ENCODE results near the gene DYNLT4.
A peak's percentile ranks its signal among the peaks of the same experiment; 100 is the strongest.
"Not testable (repeated sequence)": the region's sequence is repeated elsewhere in the genome, so short reads cannot be mapped to it uniquely, and the experiment has no call there.

The DYNLT4 gene

DNA sequence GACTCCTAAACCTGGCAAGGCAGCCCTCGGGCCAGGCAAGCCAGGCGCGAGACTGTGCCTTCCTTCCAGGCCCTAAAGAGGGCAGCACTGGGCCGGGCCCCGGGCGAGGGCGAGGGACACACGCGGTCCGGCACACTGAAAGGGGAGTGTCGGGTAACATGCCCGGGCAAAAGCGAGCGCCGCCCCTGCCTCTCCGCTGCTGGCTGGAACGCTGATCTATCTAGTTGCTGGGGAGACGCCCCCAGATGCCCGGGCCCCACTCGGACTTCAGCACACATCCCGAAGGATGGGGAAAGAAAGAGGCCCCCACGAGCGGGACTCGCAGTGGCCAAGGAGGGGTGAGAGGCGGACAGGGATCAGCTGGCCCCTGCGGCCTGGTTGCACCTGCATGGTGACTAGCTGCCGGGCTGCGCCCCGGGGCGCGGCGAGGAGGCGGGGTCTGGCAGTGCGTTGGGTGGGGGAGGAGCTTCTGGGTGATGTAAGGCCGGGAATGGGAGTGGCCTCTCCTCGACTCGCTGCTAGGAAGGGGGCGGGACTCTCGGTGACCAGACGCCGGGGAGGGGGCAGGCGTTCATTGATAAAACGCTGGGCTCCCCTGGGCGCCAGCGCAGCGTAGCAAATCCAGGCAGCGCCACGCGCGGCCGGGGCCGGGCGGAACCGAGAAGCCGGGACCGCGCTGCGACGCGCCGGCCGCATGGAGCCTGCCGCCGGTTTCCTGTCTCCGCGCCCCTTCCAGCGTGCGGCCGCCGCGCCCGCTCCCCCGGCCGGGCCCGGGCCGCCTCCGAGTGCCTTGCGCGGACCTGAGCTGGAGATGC lies 7.2 kb downstream of the DYNLT4 start, which contains the start of gene PLK3:
Gene PLK3 (plus strand): TSS at position 608 of the 815 bp plus-strand sequence. CDS start 87 bp downstream, at position 695.
- no peaks in the 10 kb centered on the region for H3K9me3 ChIP-seq (ENCODE audit: control insufficient read depth, low read length)
- peaks cover 33% of the 10 kb centered on the region for H3K36me3 ChIP-seq (ENCODE audit: control insufficient read depth, insufficient read depth, low read length)
- peak within 1 kb of the TSS; percentile 91 for H3K4me3 ChIP-seq (ENCODE audit: extremely low read depth, insufficient read depth, low read length, poor library complexity, severe bottlenecking)
- WGBS, 2 experiments (ENCODE audit: insufficient coverage in 2 of 2), result 1% methylated on average over 69 to 72 of the region's 79 CpGs
- H3K4me1 ChIP-seq (ENCODE audit: control insufficient read depth, insufficient read depth, low read length, poor library complexity, severe bottlenecking), result peaks cover 32% of the 10 kb centered on the region
- H3K27ac ChIP-seq (ENCODE audit: low read depth, low read length, severe bottlenecking), result peak within 1 kb of the TSS; percentile 96

GRCh38 chr1:44798481-44799365 lies 8.4 kb downstream of the DYNLT4 start:
- peaks cover 25% of the 10 kb centered on the region for H3K4me1 ChIP-seq (ENCODE audit: control insufficient read depth, insufficient read depth, low read length, poor library complexity, severe bottlenecking)
- H3K36me3 ChIP-seq (ENCODE audit: control insufficient read depth, insufficient read depth, low read length), result peaks cover 21% of the 10 kb centered on the region
- WGBS, 2 experiments (ENCODE audit: insufficient coverage in 2 of 2), result 94 to 100% methylated on average over 7 to 9 of the region's 10 CpGs
- no peak overlapping the region for H3K4me3 ChIP-seq (ENCODE audit: extremely low read depth, insufficient read depth, low read length, poor library complexity, severe bottlenecking)
- no peak overlapping the region for H3K27ac ChIP-seq (ENCODE audit: low read depth, low read length, severe bottlenecking)
- H3K9me3 ChIP-seq (ENCODE audit: control insufficient read depth, low read length), result no peaks in the 10 kb centered on the region

- not testable (repeated sequence) for H3K4me3 ChIP-seq (ENCODE audit: extremely low read depth, insufficient read depth, low read length, poor library complexity, severe bottlenecking); H3K27ac ChIP-seq (ENCODE audit: low read depth, low read length, severe bottlenecking); H3K9me3 ChIP-seq (ENCODE audit: control insufficient read depth, low read length)
- Histone ChIP-seq H3K36me3 (ENCODE audit: control insufficient read depth, insufficient read depth, low read length) (peaks cover 12% of the 10 kb centered on the region), H3K4me1 (ENCODE audit: control insufficient read depth, insufficient read depth, low read length, poor library complexity, severe bottlenecking) (peaks cover 17% of the 10 kb centered on the region)
- WGBS, 2 experiments (ENCODE audit: insufficient coverage in 2 of 2), result 87 to 90% methylated on average over 5 to 6 of the region's 8 CpGs
These were observed 9.3 kb downstream of the DYNLT4 start for GRCh38 chr1:44797886-44798285.

- H3K9me3 ChIP-seq (ENCODE audit: control insufficient read depth, low read length), result no peaks in the 10 kb centered on the region
- 90% methylated on average over 4 to 7 of the region's 9 CpGs for WGBS, 2 experiments (ENCODE audit: insufficient coverage in 2 of 2)
These were observed 14.2 kb downstream of the DYNLT4 start for GRCh38 chr1:44792736-44793502.

GRCh38 chr1:44790968-44791801 lies 16.0 kb downstream of the DYNLT4 start:
- 80 to 89% methylated on average over 4 to 6 of the region's 7 CpGs for WGBS, 2 experiments (ENCODE audit: insufficient coverage in 2 of 2)
- Histone ChIP-seq H3K4me3 (ENCODE audit: extremely low read depth, insufficient read depth, low read length, poor library complexity, severe bottlenecking) (no peak overlapping the region), H3K27ac (ENCODE audit: low read depth, low read length, severe bottlenecking) (no peak overlapping the region), H3K9me3 (ENCODE audit: control insufficient read depth, low read length) (no peaks in the 10 kb centered on the region), H3K4me1 (ENCODE audit: control insufficient read depth, insufficient read depth, low read length, poor library complexity, severe bottlenecking) (no peaks in the 10 kb centered on the region), H3K36me3 (ENCODE audit: control insufficient read depth, insufficient read depth, low read length) (no peaks in the 10 kb centered on the region)

More at GRCh38 chr1:44792736-44793502, 14.2 kb downstream of the DYNLT4 start:
- Histone ChIP-seq H3K36me3 (ENCODE audit: control insufficient read depth, insufficient read depth, low read length) (no peaks in the 10 kb centered on the region), H3K4me1 (ENCODE audit: control insufficient read depth, insufficient read depth, low read length, poor library complexity, severe bottlenecking) (no peaks in the 10 kb centered on the region), H3K27ac (ENCODE audit: low read depth, low read length, severe bottlenecking) (no peak overlapping the region), H3K4me3 (ENCODE audit: extremely low read depth, insufficient read depth, low read length, poor library complexity, severe bottlenecking) (no peak overlapping the region)

DNA sequence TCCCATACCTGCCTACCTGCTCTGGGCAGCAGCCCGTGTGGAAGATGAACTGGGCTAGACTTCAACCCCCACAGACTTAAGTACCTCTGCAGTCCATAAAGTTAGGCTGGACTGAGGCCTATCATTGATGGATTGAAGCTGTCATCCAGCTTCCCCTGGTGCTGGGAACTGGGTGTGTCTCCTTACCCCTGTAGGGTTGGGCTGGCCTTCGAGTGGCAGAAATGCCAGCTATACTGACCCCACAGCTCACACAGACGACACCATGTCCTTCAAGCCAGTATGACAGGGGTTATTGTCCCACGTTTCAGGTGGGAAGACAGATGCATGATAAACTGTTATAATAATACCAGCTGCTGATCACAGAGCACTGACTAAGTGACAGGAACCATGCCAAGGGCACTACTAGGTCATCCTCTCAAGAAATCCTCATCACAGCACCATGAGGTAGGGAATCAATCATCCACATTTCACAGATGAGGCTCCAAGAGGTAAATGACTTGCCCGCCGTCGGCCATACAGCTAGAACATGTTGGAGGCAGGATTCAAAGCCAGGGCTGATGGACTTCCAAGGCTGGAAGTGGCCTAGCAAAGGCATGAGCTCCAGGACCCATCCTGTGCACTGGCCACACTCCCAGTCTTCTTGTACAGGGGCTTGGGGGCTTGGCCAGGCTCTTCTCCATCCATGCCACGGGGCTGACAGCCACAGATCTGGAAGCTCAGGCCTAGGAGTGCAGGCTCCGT lies 18.9 kb downstream of the DYNLT4 start, which contains the start of gene BEST4:
Gene BEST4 (minus strand): TSS at position 51 of the 741 bp plus-strand sequence. CDS start 465 bp downstream, outside the sequence.
- H3K4me3 ChIP-seq (ENCODE audit: extremely low read depth, insufficient read depth, low read length, poor library complexity, severe bottlenecking), result no peak within 1 kb of the TSS
- no peak within 1 kb of the TSS for H3K27ac ChIP-seq (ENCODE audit: low read depth, low read length, severe bottlenecking)
- no peaks in the 10 kb centered on the region for H3K9me3 ChIP-seq (ENCODE audit: control insufficient read depth, low read length)
- 96 to 98% methylated on average over 6 of the region's 9 CpGs for WGBS, 2 experiments (ENCODE audit: insufficient coverage in 2 of 2)
- H3K4me1 ChIP-seq (ENCODE audit: control insufficient read depth, insufficient read depth, low read length, poor library complexity, severe bottlenecking), result peaks cover 12% of the 10 kb centered on the region
- H3K36me3 ChIP-seq (ENCODE audit: control insufficient read depth, insufficient read depth, low read length), result no peaks in the 10 kb centered on the region

DNA sequence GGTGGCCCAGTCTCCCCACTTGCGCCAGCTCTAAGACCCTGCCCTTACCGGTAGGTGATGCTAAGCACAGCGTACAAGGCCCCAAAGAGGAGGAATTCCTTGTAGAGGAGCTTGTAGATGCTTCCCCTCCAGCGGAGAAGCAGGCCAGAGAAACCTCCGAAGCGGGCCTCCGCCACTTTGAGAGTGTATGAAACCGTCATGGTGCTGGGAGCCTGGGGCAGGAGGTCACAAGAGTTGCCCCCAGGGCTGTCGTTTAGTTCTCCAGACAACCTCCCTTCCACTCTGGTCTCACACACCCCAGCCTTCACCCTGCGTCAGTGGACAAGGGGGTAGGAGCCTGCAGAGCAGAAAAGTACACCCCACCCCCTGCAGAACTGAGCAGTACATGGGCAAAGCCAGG lies 19.6 kb downstream of the DYNLT4 start:
- Histone ChIP-seq H3K9me3 (ENCODE audit: control insufficient read depth, low read length) (no peaks in the 10 kb centered on the region), H3K4me3 (ENCODE audit: extremely low read depth, insufficient read depth, low read length, poor library complexity, severe bottlenecking) (no peak overlapping the region), H3K36me3 (ENCODE audit: control insufficient read depth, insufficient read depth, low read length) (no peaks in the 10 kb centered on the region), H3K4me1 (ENCODE audit: control insufficient read depth, insufficient read depth, low read length, poor library complexity, severe bottlenecking) (peaks cover 12% of the 10 kb centered on the region), H3K27ac (ENCODE audit: low read depth, low read length, severe bottlenecking) (no peak overlapping the region)
- 88 to 100% methylated on average over 7 of the region's 10 CpGs for WGBS, 2 experiments (ENCODE audit: insufficient coverage in 2 of 2)

DNA sequence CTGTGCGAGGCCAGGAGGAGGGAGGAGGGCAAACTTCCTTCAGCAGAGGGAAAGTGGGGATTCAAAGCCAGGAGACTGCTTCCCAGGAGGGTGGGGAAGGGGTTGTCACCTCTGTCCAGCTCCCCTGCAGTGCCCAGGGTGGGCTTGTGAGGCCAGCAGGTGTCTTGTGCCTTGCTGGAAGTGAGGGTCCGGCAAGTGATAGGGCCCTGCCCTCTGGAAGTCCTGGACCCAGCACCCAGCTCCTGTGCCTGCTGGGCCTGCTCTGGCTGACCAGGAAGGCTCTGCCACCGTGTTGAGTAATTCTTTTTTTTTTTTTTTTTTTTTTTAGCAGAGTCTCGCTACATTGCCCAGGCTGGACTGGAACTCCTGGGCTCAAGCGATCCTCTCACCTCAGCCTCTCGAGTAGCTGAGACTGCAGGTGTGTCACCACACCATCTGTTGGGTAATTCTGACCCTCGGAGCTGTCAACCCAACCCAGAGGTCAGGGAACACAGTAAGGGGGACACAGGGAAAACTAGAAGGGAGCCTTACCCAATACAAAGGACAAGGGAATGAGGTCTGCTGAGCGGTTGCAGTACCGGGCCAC lies 20.2 kb downstream of the DYNLT4 start:
- H3K27ac ChIP-seq (ENCODE audit: low read depth, low read length, severe bottlenecking), result no peak overlapping the region
- peaks cover 12% of the 10 kb centered on the region for H3K4me1 ChIP-seq (ENCODE audit: control insufficient read depth, insufficient read depth, low read length, poor library complexity, severe bottlenecking)
- peaks cover 2% of the 10 kb centered on the region for H3K36me3 ChIP-seq (ENCODE audit: control insufficient read depth, insufficient read depth, low read length)
- H3K9me3 ChIP-seq (ENCODE audit: control insufficient read depth, low read length), result no peaks in the 10 kb centered on the region
- H3K4me3 ChIP-seq (ENCODE audit: extremely low read depth, insufficient read depth, low read length, poor library complexity, severe bottlenecking), result no peak overlapping the region
- WGBS, 2 experiments (ENCODE audit: insufficient coverage in 2 of 2), result 87 to 90% methylated on average over 8 to 9 of the region's 9 CpGs
